ENCODE data around the gene ZNF346. TPM values are rescaled to one million over a fixed set of nuclear protein-coding genes. Genes with fewer than 3 reads are reported as not detected.
A peak's percentile ranks its signal among the peaks of the same experiment; 100 is the strongest.

ZNF346 gene
- total and polyA plus RNA-seq, 2 of the 13 experiments (the other 11 are each of a cell fraction or from before 2014, with no cell fraction given) = 8.6 to 19.4 TPM

- no peak for TF ChIP-seq TBL1XR1 (IDR thresholded peaks at IDR 0.05; ENCODE audit: borderline replicate concordance, low read length, partially characterized antibody)
- no peak for TF ChIP-seq CHD4 (IDR thresholded peaks at IDR 0.05; ENCODE audit: borderline replicate concordance, low read length)
- peak; percentile 33; the same call in 1 of the 2 replicates for TF ChIP-seq ZFY (CRISPR knock-in tag; IDR thresholded peaks at IDR 0.05)
- TF ChIP-seq SNRNP70 (IDR thresholded peaks at IDR 0.05; ENCODE audit: low read depth, low read length) = no peak
- TF ChIP-seq ZNF34 (CRISPR knock-in tag; IDR thresholded peaks at IDR 0.05; ENCODE audit: borderline replicate concordance) = no peak
- TF ChIP-seq ZNF160 (CRISPR knock-in tag; IDR thresholded peaks at IDR 0.05) = no peak
- TF ChIP-seq ZFP90 (CRISPR knock-in tag; IDR thresholded peaks at IDR 0.05; ENCODE audit: borderline replicate concordance) = no peak
- TF ChIP-seq TBX3 (IDR thresholded peaks at IDR 0.05; ENCODE audit: borderline replicate concordance) = no peak
- TF ChIP-seq STAG1 (CRISPR knock-in tag; IDR thresholded peaks at IDR 0.05) = peak; percentile 97
- no peak for TF ChIP-seq IRF9 (CRISPR knock-in tag; IDR thresholded peaks at IDR 0.05; ENCODE audit: borderline replicate concordance)
- no peak for TF ChIP-seq ZNF33B (CRISPR knock-in tag; IDR thresholded peaks at IDR 0.05)
- no peak for TF ChIP-seq TERF1 (CRISPR knock-in tag; IDR thresholded peaks at IDR 0.05)
- TF ChIP-seq, protein P1, sequence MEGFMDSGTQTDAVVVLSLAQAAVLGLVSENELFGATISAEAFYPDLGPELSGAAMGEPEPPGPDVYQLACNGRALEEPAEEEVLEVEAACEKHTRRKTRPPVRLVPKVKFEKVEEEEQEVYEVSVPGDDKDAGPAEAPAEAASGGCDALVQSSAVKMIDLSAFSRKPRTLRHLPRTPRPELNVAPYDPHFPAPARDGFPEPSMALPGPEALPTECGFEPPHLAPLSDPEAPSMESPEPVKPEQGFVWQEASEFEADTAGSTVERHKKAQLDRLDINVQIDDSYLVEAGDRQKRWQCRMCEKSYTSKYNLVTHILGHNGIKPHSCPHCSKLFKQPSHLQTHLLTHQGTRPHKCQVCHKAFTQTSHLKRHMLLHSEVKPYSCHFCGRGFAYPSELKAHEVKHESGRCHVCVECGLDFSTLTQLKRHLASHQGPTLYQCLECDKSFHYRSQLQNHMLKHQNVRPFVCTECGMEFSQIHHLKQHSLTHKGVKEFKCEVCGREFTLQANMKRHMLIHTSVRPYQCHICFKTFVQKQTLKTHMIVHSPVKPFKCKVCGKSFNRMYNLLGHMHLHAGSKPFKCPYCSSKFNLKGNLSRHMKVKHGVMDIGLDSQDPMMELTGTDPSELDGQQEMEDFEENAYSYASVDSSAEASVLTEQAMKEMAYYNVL (CRISPR knock-in tag; IDR thresholded peaks at IDR 0.05; ENCODE audit: borderline replicate concordance) = no peak
- 0 out of 2 replicates have a peak, but pooled peaks have one; percentile 13 for TF ChIP-seq ELF3 (CRISPR knock-in tag; IDR thresholded peaks at IDR 0.05)
- 0 out of 2 replicates have a peak, but pooled peaks have one; percentile 37 for TF ChIP-seq KDM2A (CRISPR knock-in tag; IDR thresholded peaks at IDR 0.05; ENCODE audit: borderline replicate concordance, low read depth)
- TF ChIP-seq GPBP1L1 (CRISPR knock-in tag; IDR thresholded peaks at IDR 0.05) = no peak
- no peak for TF ChIP-seq ZNF775 (CRISPR knock-in tag; IDR thresholded peaks at IDR 0.05; ENCODE audit: borderline replicate concordance)
- TF ChIP-seq ZBED4 (CRISPR knock-in tag; IDR thresholded peaks at IDR 0.05; ENCODE audit: borderline replicate concordance) = no peak
Observed at GRCh38 chr5:177113566-177114424, 91.3 kb downstream of the ZNF346 start (continued).
